NCI-H345 (cell line): ENCODE data around the gene KLF13.
A peak's percentile ranks its signal among the peaks of the same experiment; 100 is the strongest.

Experiments used
- DNase-seq: peaks from one replicate; lab custom pipeline; 2025; lab: John Stamatoyannopoulos, UW

KLF13 gene

GRCh38 chr15:31401282-31401681 is 74.6 kb downstream of the KLF13 start:
- DNase-seq, result no peak

GRCh38 chr15:31402003-31402402 is 75.4 kb downstream of the KLF13 start:
- DNase-seq, result no peak

- peak; percentile 30 for DNase-seq
These were observed 75.9 kb downstream of the KLF13 start for GRCh38 chr15:31402511-31403056.

- no peak for DNase-seq
These were observed 76.5 kb downstream of the KLF13 start for GRCh38 chr15:31403096-31403495.

GRCh38 chr15:31403606-31404005 is 77.0 kb downstream of the KLF13 start:
- no peak for DNase-seq

- DNase-seq, result no peak
These were observed 77.7 kb downstream of the KLF13 start for GRCh38 chr15:31404345-31404744.

- no peak for DNase-seq
These were observed 78.7 kb downstream of the KLF13 start for GRCh38 chr15:31405200-31405920.

GRCh38 chr15:31407376-31407775 is 80.7 kb downstream of the KLF13 start:
- no peak for DNase-seq

GRCh38 chr15:31407851-31408250 is 81.2 kb downstream of the KLF13 start:
- no peak for DNase-seq

- no peak for DNase-seq
These were observed 82.1 kb downstream of the KLF13 start for GRCh38 chr15:31408724-31409123.

- no peak for DNase-seq
These were observed 82.5 kb downstream of the KLF13 start for GRCh38 chr15:31409171-31409570.

GRCh38 chr15:31412824-31413223 is 86.2 kb downstream of the KLF13 start:
- no peak for DNase-seq

- no peak for DNase-seq
These were observed 88.6 kb downstream of the KLF13 start for GRCh38 chr15:31415201-31415600.

- no peak for DNase-seq
These were observed 93.2 kb downstream of the KLF13 start for GRCh38 chr15:31419820-31420219.

- DNase-seq, result no peak
These were observed 100.8 kb downstream of the KLF13 start for GRCh38 chr15:31427411-31427810.
